PC-9 (cell line): ENCODE data around the gene KCNH2.

ENCODE experiments used
- EZH2 ChIP-seq: fragments of 200-600 bp; sonication (generic); IDR thresholded peaks from 2 replicates; pipeline ENCODE4 v1.8.0; 2017; ENCODE audit warnings: antibody characterized with exemption, low read depth
- TF ChIP-seq, protein P1 (sequence below): fragments of 200-600 bp; sonication (generic); conservative IDR thresholded peaks from 2 replicates; pipeline ENCODE4 v1.6.1; 2017; ENCODE audit warnings: mixed run types, antibody characterized with exemption, mild to moderate bottlenecking, moderate library complexity

DNA sequence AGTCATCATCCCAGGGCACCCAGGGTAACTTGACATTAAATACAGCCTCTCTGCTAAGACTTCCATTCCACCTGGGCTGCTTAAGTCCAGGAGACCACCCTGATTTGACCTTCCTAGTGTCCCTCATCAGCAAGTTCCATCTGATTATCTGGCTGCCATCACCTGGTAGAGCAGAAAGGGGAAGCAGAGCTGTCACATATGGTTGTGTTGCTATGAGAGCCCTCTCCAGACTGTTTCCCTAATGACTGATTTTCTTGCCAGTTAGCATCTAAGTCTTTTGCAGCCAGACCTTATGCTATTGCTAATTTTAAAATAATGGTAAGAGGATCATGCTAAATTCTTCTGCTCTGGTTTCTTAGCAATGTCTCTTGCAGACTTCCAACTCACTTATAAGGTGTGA, 38.7 kb downstream of the KCNH2 start:
- TF ChIP-seq, protein P1, sequence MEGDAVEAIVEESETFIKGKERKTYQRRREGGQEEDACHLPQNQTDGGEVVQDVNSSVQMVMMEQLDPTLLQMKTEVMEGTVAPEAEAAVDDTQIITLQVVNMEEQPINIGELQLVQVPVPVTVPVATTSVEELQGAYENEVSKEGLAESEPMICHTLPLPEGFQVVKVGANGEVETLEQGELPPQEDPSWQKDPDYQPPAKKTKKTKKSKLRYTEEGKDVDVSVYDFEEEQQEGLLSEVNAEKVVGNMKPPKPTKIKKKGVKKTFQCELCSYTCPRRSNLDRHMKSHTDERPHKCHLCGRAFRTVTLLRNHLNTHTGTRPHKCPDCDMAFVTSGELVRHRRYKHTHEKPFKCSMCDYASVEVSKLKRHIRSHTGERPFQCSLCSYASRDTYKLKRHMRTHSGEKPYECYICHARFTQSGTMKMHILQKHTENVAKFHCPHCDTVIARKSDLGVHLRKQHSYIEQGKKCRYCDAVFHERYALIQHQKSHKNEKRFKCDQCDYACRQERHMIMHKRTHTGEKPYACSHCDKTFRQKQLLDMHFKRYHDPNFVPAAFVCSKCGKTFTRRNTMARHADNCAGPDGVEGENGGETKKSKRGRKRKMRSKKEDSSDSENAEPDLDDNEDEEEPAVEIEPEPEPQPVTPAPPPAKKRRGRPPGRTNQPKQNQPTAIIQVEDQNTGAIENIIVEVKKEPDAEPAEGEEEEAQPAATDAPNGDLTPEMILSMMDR: no peak
- no peak for TF ChIP-seq EZH2
